ENCODE results near the gene TRPM3.

The TRPM3 gene

DNA sequence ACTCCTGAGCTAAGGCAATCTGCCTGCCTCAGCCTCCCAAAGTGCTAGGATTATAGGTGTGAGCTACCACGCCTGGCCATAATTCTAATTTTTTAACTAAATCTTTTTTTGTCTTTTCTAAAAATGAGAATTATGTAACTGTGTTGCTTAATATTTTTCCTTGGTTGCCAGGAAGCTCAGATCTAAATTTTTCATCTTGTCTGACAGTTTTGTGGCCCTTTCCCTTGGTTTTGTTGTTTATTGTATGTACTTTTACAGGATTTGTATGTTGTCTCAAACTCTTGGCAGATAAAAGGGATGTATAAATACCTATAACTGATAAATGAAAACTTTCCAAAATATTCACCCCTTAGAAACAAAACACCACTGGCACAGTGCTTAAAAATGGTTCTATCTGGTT, 618.7 kb downstream of the TRPM3 start:
- no peak for DNase-seq

DNA sequence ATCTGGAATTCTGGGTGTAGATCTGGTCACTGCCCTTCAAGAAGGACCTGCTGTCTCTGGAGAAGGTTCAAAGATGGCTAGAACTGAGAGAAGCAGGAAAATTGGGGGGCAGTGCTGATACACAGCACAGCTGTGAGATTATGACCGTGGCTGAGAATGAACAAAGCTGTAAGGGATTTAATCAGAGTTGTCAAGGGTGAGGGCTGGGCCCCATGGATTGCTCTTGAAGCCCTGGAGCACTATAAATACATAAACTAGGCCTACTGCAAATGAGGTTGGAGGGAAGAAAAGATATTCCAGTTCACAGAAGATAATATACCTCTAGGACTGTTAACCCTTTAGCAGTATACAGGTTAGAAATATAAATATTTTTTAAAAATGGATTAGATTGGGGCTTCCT, 620.6 kb downstream of the TRPM3 start:
- DNase-seq: no peak

DNA sequence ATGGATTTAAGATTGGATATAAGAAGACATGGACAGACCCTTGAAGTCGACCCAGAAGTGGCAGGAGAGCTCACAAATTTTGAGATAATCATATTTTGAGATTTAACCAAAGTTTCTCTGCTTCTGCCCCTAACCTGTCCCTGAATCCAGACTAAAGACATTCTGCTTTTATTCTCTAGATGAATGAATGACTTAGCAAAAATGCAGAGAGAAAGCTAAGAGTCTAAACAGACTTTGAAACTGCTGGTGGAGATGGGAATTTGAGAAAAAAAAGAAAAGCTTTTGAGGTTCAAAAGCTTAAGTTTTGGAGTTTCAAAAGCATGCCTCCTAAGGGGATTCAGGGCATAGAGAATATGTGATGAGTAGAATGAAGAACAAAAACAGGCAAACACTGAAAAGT, 621.8 kb downstream of the TRPM3 start:
- DNase-seq: no peak

DNA sequence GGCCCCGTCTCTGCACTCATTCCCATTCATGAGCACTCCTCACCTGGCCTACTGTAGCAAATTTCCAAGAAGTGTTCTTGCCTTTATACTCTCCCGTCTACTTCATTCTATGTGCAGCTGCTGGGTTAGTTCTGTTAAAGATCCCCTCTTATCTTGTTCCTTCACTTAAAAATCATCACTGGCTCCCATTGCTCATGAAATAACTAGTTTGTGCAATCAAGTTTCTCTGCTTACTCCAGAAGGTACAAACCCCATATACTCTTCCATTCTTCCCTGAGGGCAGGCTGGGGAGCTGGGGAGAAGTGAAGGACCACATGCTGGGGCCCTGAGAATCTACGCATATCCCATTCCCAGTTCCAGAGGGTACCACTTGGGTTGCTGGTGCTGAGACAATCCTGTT, 622.6 kb downstream of the TRPM3 start:
- DNase-seq: no peak

DNA sequence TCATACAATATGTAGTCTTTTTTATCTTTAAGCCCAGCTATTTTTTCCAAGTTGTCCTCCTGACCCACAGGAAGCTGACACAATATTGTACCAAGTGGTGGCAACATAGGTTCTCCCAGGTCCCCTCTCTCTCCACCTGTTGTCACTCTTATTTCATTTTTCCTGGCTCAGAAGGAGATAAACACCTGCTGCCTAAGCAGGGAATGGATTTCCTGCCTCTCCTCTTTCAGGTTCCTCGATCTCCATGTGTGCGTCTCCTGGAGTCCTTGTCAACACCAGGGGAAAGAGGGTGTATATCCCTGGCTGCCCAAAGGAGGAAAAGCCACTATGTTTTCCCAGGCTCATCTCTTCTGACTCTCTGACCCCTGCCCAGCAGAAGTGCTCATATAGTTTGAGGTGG, 625.2 kb downstream of the TRPM3 start:
- DNase-seq: no peak

DNA sequence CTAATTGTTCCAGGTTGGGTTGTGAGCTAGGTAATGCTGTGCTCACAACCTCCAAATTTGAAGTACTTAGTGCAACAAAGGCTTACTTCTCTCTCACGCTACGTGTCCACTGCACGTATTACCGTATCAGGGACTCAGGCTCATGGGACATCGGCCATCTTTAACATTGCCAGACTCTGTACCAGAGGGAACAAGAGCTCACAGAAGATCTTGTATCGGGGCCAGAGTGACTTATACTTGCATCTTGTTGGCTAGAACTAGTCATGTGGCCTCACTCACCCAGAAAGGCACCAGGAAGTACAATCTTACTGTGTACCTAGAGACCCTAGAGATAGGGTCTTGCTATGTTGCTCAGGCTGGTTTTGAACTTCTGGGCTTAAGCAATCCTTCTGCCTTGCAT, 625.9 kb downstream of the TRPM3 start:
- no peak for DNase-seq

DNA sequence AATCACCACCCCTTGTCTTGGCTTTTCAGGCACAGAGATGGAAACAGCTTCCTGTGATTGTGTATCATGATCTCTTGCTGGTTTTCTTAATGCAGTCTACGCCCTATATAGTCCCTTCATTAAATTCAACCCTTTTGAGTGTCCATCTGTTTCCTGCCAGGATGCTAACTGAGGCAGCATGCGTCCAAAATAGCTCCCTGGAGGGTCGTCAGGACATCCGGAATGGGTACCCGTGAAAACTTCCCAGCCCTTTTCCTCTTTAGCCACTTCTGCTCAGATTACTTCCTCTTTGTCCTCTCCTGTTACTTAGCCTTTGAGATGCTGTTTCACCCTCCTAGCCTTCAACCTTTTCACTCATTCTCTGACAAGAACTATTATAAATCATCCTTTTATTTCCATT, 627.2 kb downstream of the TRPM3 start:
- no peak for DNase-seq

DNA sequence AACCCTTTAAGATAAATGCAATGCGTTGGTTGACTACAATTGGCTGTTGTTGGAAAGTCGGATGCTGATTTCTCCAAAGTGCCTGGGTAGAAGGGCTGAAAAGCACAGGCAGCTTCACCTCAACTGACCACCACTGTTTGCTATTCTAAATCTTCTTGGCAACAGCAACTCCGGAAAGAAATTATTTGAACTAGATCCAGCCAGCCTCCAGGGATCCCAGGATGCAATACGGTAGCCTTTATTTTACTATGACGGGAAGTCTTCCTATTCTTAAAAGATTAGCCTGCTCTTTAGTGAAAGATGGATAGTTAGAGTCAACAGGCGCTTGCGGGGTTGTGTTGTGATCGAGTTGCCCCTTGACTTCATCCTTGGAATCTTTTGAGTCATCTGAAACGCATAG, 628.4 kb downstream of the TRPM3 start:
- DNase-seq: no peak

DNA sequence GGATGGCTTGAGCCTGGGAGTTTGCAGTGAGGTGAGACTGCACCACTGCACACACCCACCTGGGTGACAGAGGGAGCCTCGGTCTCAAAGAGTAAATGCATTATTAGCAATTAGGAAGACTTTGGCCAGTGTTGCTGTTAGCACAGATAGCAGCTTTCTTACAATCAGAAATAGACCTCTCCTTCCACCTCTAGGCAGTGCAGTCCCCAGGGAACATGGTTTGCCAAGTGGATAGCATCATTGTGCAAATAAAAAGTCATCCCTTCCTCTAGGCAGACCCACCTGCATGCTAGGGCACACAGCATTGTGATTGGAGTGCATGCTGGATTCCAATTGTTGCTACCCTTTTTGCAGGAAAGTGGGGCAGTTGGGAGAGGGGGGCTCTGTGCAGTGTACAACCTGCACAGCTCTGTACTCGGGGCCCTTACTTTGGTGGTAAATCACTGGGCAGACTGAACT, 629.1 kb downstream of the TRPM3 start:
- DNase-seq: no peak

DNA sequence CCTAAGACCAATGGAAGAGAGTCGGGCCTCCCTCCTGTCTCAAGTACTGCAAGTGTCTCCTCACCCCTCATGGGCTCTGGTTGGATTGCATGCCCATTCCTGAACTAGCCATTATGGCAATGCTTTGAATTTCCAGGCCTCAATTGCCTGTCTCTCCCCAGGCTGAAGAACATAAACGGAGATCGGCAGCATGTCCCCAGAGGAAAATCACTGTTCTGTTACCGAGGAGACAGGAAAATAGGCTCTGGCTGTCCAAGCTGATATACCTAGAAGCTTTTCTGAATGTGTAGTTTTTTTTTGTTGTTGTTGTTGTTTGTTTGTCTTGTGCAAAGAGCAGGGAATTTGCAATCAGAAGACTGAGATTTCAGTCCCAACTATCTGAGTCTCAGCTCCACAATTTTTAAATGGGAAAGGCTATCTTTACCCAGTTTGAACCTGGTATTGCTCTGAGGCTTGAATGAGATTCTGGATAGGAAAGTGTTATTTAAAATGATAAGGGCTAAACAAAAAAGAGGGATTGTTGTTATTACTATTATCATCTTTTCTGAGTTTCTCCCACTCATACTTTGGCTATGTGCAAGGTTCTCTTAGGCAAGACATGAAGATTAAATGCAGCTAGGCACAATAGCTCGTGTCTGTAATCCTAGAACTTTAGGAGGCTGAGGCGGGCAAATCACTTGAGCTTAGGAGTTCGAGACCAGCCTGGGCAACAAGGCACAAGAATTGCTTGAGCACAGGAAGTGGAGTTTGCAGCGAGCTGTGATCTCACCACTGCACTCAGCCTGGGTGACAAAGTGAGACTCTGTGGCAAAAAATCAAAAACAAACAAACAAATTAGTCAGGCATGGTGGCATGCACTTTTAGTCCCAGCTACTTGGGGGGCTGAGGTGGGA, 629.7 kb downstream of the TRPM3 start:
- no peak for DNase-seq

DNA sequence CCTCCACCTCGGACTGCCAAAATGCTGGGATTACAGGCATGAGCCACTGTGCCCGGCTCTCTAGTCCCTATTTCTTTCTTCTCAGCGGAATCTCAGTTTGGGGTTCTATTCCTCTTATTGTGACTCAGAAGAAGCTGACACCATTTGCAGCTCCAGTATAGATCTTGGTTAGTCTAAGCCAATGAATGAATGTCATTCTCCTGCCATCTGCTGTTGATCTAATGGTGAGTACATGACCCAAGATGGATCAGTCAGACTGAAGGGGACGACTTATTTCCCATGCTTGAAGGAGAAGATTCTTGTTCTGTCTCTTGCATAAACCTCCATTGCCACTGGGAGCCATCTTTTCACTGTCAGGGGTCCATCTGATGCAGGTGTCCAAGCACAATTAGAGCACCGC, 630.9 kb downstream of the TRPM3 start:
- DNase-seq: no peak

DNA sequence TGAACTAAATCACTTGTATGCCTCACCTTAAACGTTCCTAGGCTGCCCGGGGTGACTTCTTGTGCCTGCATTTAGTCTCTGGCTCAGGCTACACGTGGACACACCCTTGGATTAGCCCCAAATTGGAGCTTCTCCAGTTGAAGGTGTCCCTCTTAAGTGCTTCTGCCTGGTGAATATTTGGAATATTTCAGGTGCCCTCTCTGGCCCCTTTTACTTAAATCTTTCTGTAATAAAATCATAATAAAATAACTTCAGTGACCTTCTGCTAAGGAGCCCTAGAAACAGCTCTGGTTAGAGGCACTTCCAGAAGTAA, 632.7 kb downstream of the TRPM3 start:
- no peak for DNase-seq

DNA sequence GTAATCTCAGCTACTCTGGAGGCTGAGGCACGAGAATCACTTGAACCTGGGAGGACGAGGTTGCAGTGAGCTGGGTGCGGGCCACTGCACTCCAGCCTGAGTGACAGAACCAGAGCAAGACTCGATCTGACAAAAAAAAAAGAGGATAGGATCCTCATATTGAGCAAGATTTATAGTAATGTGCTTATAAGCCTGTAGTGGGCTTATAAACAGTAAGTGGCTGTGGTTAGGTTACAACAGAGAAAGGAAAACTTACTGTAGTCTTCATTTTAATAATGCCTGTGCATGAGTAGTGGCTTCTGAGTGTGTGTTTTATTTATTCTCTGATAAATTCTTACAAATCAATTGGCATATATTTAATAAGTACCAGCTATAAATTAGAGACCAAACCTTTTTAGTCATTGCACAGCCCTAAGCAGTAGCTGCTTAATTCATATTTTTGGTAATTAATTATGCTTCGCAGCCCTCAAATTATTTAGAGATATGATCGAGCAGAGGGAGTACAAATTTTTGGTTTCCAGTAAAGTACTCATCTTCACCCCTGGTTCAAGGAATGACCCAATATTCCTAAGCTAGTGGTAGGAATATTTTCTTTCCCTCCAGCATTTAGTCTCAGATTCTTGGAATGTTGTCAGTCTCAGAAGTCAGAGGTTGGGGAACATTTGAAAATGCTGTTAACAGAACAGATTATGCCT, 633.2 kb downstream of the TRPM3 start:
- DNase-seq: no peak

DNA sequence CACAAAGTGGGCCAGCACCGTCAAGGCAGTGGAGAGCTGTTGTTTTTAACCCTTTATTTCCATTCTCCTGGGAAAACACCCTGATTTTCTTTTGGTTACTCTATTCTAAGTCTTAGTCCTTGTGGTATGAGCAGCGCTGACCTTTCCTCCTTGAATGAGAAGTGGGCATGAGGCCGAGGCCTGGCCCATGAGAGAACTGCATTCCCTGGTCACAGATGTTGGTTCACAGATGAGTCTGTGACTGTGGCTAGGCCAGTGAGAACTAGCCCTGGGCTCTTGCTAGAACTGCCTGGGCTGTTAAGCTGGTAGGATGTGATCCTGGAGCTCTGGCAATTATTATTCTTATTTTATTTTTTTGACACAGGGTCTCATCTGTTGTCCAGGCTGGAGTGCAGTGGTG, 635.3 kb downstream of the TRPM3 start:
- DNase-seq: no peak

DNA sequence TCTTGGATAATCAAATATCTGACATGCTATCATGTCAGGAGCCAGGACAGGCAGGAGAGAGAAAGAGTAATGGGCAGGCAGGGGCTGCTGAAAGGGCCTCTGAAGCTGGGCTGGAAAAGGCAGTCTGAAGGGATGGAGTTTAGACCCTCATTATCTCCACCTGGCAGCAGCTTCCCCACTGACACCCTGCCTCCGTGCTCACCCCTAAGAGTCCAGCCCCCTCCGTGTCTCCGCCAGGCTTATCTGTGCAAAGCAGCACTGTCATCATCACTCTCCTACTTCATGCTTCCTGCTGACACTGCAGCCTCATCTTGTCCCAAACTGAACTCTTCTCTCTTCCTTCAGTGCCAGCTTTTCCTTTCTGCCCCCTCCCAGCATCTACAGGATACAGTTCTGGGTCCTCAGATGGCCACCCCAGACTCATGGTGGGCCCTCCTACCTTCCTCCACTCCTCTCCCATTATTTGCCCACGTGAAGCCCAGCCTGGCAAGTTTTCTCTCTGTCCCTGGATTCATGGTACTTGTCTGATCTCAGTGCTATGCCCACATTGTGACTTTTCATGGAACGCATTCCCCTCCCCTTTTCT, 636.1 kb downstream of the TRPM3 start:
- DNase-seq: no peak

DNA sequence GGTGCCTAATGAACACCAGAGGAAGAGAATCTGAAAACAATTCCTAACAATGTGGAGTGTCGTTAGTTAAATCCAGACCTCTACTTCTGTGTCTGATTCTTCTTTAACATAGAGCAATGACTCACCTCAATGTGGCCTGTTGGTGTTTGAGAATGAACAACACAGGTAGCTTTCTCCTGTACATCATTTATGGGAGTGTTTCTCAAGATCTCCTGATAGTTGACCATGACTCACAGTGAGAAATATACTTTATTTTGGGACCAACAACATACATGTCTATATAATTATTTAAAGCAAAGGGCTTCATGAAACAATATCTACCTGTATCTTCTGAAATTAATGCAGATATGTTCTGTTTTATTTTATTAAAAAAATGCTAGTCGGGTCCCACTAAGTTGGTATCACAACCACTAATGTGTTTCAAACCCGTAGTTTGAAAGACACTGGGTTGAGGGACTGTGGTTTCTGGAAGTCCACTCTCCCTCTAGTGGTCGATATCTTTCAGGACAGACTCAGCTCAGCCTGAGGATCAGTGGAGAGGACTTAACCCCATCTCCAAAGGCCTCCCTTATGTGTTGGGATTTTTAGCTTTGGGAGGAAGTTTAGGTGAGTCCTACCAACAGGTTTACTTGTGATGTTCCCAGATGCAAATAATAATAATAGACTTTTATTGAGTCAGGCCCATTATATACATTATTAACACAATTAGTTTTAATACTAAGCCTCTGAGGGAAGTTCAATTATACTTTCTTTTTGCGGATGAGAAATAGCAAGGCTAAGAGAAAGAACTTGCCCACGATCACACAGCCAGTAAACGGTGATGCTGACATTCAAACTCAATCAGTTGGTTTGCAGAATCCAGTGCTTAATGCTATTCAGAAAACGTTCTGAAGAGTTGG, 636.9 kb downstream of the TRPM3 start:
- DNase-seq: peak in 1 of 2 experiments; percentile 41

DNA sequence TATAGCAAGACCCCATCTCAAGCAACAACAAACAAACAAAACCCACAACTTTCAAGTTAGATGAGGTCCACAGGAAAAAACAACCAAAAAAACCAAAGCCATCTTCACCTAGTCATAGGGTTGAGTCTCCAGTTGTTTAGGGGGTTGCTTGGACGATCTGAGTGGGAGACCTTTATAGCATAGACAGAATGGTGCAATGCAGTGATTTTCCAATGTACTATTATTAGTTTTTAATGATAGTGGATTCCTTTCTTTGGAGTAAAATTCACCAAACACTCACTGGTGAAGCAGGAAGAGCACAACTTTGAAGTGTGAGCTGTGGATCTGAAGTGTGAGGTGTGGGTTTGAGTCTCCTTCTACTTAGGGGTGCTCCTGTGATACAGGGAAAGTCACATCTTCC, 640.0 kb downstream of the TRPM3 start:
- DNase-seq: no peak

DNA sequence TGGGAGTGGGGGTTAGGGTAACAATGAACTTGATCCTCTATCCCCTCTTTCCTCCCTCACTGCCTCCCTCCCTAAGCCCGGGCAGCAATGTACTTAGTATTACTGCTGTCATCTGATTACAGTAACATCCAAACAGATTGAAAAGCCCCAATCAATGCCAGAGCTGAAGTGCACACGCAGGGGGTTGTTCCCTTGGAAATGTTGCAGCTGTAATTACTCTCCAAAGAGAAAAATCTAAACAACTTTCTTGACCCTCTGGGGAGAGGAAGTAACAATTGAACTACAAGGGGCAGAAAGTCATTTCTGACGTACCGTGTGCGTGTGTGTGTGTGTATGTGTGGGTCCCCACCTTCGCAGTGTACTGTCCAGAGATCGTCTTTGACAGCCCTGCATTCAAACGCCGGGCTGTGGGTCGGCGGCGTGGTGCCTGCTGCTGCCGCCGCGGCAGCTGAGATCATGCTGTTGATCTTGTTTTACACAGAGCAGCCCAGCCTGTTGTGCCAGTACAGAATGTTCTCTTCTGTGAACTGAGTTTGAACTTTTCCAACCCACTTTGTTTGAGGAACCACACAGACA, 640.9 kb downstream of the TRPM3 start:
- DNase-seq: peak; percentile 14 to 50

DNA sequence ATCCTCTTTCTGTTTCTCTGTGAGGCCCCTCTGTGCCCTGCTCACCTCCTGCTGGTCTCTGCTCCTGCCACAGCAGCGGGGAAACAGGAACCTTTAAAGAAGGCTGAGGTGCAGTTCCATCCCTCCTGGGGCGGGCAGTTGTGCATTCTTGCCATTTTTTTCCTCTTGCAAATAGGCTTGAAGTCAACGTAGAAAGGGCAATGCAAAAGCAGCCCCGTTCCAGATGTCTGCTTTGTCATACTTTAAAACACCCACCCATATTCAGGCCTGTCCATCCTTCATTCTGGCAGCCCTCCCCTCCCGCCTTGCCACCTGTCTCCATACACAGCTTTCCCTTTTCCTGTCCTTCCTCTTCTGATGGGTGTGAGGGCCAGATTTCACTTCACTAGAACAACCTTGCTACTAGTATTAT, 641.5 kb downstream of the TRPM3 start:
- peak in 1 of 2 experiments; percentile 54 for DNase-seq
